Ovary (tissue), 9 donors: Measurements from ENCODE around the gene SNX32. TPM values are rescaled to one million over a fixed set of nuclear protein-coding genes. Genes with fewer than 3 reads are reported as not detected.

Source experiments
- DNase-seq, 5 donors: peaks; one replicate each; pipeline ENCODE4 v3.0.0-alpha.2; 2019 to 2020
- H3K27ac ChIP-seq, 2 donors: fragments of 200-600 bp; one replicate each; pipeline versions ENCODE4 v1.5.1 to v1.8.0; 2019 to 2022
- H3K27me3 ChIP-seq: fragments of 200-600 bp; one replicate; pipeline ENCODE4 v1.8.0; 2022
- H3K36me3 ChIP-seq: fragments of 200-600 bp; sonication (generic); one replicate; pipeline ENCODE4 v1.5.1; 2019
- H3K4me1 ChIP-seq: one replicate; pipeline ENCODE4 v1.8.1; 2013; ENCODE audit warnings: mild to moderate bottlenecking, moderate library complexity; ENCODE audit not compliant: insufficient read depth
- H3K4me3 ChIP-seq: fragments of 200-600 bp; sonication (generic); one replicate; pipeline ENCODE4 v1.5.1; 2017
- H3K9me3 ChIP-seq, 2 donors: fragments of 200-600 bp in 1 of 2; sonication (generic) in 1 of 2; one replicate each; pipeline versions ENCODE4 v1.5.1 to v1.8.1; 2013 to 2019; ENCODE audit warnings: mild to moderate bottlenecking in 1 of 2, moderate library complexity in 1 of 2
- CTCF ChIP-seq, 3 donors: fragments of 450-650 bp in 2 of 3; fragments of 200-600 bp in 1 of 3; IDR thresholded peaks; one replicate each; pipeline versions ENCODE4 v1.5.1 to v1.8.0; 2016 to 2022; ENCODE audit warnings: antibody characterized with exemption in 3 of 3, mild to moderate bottlenecking in 1 of 3
- EP300 ChIP-seq: sonication (generic); formaldehyde crosslinking; IDR thresholded peaks from one replicate; pipeline ENCODE4 v1.6.1; 2017; ENCODE audit warnings: antibody characterized with exemption
- POLR2A ChIP-seq: fragments of 450-650 bp; IDR thresholded peaks from one replicate; pipeline ENCODE4 v1.6.1; 2017; ENCODE audit warnings: antibody characterized with exemption, mild to moderate bottlenecking, moderate library complexity
- WGBS, 3 donors: extraction: QIAGEN DNeasy Blood & Tissue Kit in 1 of 3; methylation state at CpG; one replicate each; pipeline versions ENCODE4 v1.1.5 to v1.1.7; 2013 to 2017; 5-methylcytosine and 5-hydroxymethylcytosine counted together
- intact Hi-C, 4 donors: fragments of 100-400 bp; cut with DNase I; formaldehyde crosslinking; loops; one replicate each; pipeline versions ENCODE4 v1.11.0 to v1.15.1; 2022 to 2023
- polyA plus RNA-seq, 2 donors: library from polyadenylated mRNA; stranded (reverse); fragments of 200-250 nt in 1 of 2; fragments of 350-450 nt in 1 of 2; fragmentation: Illumina TruSeq in 1 of 2; extraction: RNeasy Lipid Tissue Mini Kit (QIAGEN cat#74804) in 1 of 2; gene quantifications; one replicate each; pipeline ENCODE4 v1.2.3, GENCODE V29; 2013 to 2014
- total RNA-seq, 7 donors: library from RNA; depleted of rRNA in 2 of 7; stranded (reverse); fragments of >200 nt in 2 of 7; fragmentation: NEBNext Ultra II Directional in 3 of 7; extraction: Animal tissue kit (Norgen Biotek cat#: 25700) in 3 of 7; gene quantifications; one replicate each; pipeline versions ENCODE4 v1.1.0 to v1.2.4, GENCODE V29; 2016 to 2023
- donor health status: DM: no; HTN: no; CAD: no; lungs with moderate emphysema.
- donor health status: DM: no; HTN: no; CAD: no.
- donor health status: Bipolar disorder and iron deficiency.
- donor health status: DM: yes; HTN: yes; CAD: no.
- donor health status: DM: no; HTN: no; CAD: no.
- donor health status: DM: yes; HTN: yes; CAD: no.

Gene SNX32
- total and polyA plus RNA-seq, 9 donors = 0.40 to 3.0 (median 1.3) TPM; not detected in 1

- TF ChIP-seq EP300 = no peak
- TF ChIP-seq CTCF (IDR thresholded peaks at IDR 0.05) = no peak
- TF ChIP-seq POLR2A = no peak
- Histone ChIP-seq H3K4me1 (no peaks in the 10 kb centered on the region), H3K36me3 (no peaks in the 10 kb centered on the region), H3K27ac (no peak overlapping the region), H3K27me3 (no peaks in the 10 kb centered on the region), H3K9me3 (no peaks in the 10 kb centered on the region), H3K4me3 (no peak overlapping the region)
- WGBS, 3 donors = 46 to 71% (median 49%) methylated on average over 6 of the region's 6 CpGs
- no peak for DNase-seq
- intact Hi-C loops = no loop called here
These were observed 26.8 kb upstream of the SNX32 start for GRCh38 chr11:65806979-65807378.

DNA sequence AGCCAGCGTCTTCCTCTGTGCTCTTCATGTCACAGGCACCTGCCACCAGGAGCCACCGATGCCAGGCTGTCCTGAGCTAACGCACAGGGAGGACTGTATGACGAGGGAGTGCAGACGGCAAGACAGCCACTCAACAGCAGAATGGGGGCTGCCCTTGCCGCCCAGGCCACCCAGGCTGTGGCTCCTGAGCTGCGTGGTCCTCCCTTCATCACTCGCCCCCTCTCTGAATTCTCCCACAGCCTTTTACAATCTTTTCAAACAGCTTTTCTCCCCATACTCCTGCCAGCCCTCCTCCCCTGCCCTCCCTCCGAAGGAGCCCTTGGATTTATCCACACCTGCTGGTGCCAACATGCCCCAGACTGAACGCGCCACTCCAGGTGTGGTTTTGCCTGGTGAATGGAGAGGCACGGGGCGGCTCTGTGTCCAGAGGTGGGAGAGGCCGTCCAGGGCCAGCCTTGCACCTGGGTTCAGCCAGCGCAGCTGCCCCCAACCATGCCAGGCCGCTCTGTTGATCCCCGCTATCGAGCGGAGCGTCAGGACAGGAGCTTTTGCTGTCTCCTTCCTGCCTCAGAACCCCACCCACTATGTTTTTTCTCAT lies 24.9 kb upstream of the SNX32 start:
- Histone ChIP-seq H3K36me3 (no peaks in the 10 kb centered on the region), H3K9me3 (no peaks in the 10 kb centered on the region), H3K4me3 (no peak overlapping the region), H3K4me1 (no peaks in the 10 kb centered on the region), H3K27me3 (no peaks in the 10 kb centered on the region), H3K27ac (no peak overlapping the region)
- DNase-seq = no peak
- WGBS, 3 donors = 65 to 73% (median 66%) methylated on average over 20 of the region's 20 CpGs
- TF ChIP-seq CTCF (IDR thresholded peaks at IDR 0.05) (no peak), EP300 (no peak), POLR2A (no peak)
- intact Hi-C loops = no loop called here

DNA sequence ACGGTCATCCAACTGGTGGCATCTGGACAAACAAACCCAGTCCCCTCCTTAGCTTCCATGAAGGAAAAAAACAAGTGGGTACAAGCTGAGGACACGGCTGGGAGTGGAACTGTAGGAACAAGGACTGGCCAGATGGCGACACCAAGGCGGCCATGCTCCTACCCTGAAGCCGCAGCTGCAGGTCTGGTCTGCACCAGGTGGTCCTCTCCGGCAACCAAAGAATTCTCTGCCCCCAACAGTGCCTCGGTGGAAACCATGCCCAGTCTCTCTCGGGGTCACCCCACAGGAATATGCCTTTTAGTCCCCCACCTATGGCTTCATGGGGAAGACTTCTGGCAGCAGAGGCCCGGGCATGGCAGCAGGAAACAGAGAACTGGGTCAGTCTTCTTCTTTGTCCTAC lies 24.3 kb upstream of the SNX32 start:
- no peaks in the 10 kb centered on the region for H3K27me3 ChIP-seq
- H3K9me3 ChIP-seq = no peaks in the 10 kb centered on the region
- no peak for TF ChIP-seq POLR2A
- TF ChIP-seq CTCF (IDR thresholded peaks at IDR 0.05) = no peak
- no peak for TF ChIP-seq EP300
- no peak overlapping the region for H3K27ac ChIP-seq
- no peak for DNase-seq
- intact Hi-C loops = no loop called here
- no peaks in the 10 kb centered on the region for H3K4me1 ChIP-seq
- no peak overlapping the region for H3K4me3 ChIP-seq
- WGBS, 3 donors = 73 to 81% (median 80%) methylated on average over 9 of the region's 9 CpGs
- H3K36me3 ChIP-seq = no peaks in the 10 kb centered on the region

GRCh38 chr11:65810046-65810868 lies 23.5 kb upstream of the SNX32 start:
- Histone ChIP-seq H3K4me1 (no peaks in the 10 kb centered on the region), H3K36me3 (no peaks in the 10 kb centered on the region), H3K4me3 (no peak overlapping the region), H3K27ac (no peak overlapping the region), H3K9me3 (no peaks in the 10 kb centered on the region), H3K27me3 (no peaks in the 10 kb centered on the region)
- 75 to 81% (median 75%) methylated on average over 23 of the region's 23 CpGs for WGBS, 3 donors
- no peak for DNase-seq
- TF ChIP-seq POLR2A (no peak), CTCF (IDR thresholded peaks at IDR 0.05) (no peak), EP300 (no peak)
- intact Hi-C loops = loop anchor here in 2 of 4 donors (5.0 to 10.0 kb wide), 2 partner anchors 33 to 95 kb away; partner anchors contain the start of gene KAT5 (in 1 of the 2)
